CD4-positive, alpha-beta T cell treated with Interleukin-21 for 1 hour (primary cell): ENCODE measurements around the gene ACKR2.

Experiments
- DNase-seq: peaks from one replicate; pipeline ENCODE4 v3.0.0-alpha.2; 2020

ACKR2 gene

GRCh38 chr3:42809202-42809601, at the start of gene ACKR2:
Gene ACKR2, plus strand, starts transcription at chr3:42809445. Its CDS starts 55,058 bp downstream, at chr3:42864503.
- no peak for DNase-seq

GRCh38 chr3:42762046-42762724, 47.1 kb upstream of the ACKR2 start:
- no peak for DNase-seq

GRCh38 chr3:42763021-42763420, 46.2 kb upstream of the ACKR2 start:
- DNase-seq: no peak

- no peak for DNase-seq
Measured at GRCh38 chr3:42764115-42764514, 45.1 kb upstream of the ACKR2 start.

GRCh38 chr3:42764561-42765295, 44.5 kb upstream of the ACKR2 start:
- DNase-seq: no peak

- no peak for DNase-seq
Measured at GRCh38 chr3:42769477-42770131, 39.6 kb upstream of the ACKR2 start.

GRCh38 chr3:42771271-42771670, 38.0 kb upstream of the ACKR2 start:
- no peak for DNase-seq

- peak; percentile 91 for DNase-seq
Measured at GRCh38 chr3:42772670-42773408, 36.4 kb upstream of the ACKR2 start, which contains the start of gene CCDC13. Gene CCDC13, minus strand, starts transcription at chr3:42773253. Its CDS starts 14,908 bp downstream, at chr3:42758345.

GRCh38 chr3:42773409-42773751, 35.9 kb upstream of the ACKR2 start:
- no peak for DNase-seq

GRCh38 chr3:42778644-42779043, 30.6 kb upstream of the ACKR2 start:
- DNase-seq: no peak

- DNase-seq: no peak
Measured at GRCh38 chr3:42780398-42780797, 28.8 kb upstream of the ACKR2 start.

- peak; percentile 75 for DNase-seq
Measured at GRCh38 chr3:42780892-42781700, 28.1 kb upstream of the ACKR2 start.

- no peak for DNase-seq
Measured at GRCh38 chr3:42786212-42786611, 23.0 kb upstream of the ACKR2 start.

GRCh38 chr3:42786631-42787030, 22.6 kb upstream of the ACKR2 start:
- no peak for DNase-seq

- no peak for DNase-seq
Measured at GRCh38 chr3:42790714-42791229, 18.5 kb upstream of the ACKR2 start.

GRCh38 chr3:42795621-42796181, 13.5 kb upstream of the ACKR2 start:
- DNase-seq: no peak

- no peak for DNase-seq
Measured at GRCh38 chr3:42796332-42796885, 12.8 kb upstream of the ACKR2 start.

GRCh38 chr3:42799376-42799775, 9.9 kb upstream of the ACKR2 start:
- no peak for DNase-seq

- DNase-seq: no peak
Measured at GRCh38 chr3:42800251-42800650, 9.0 kb upstream of the ACKR2 start.

GRCh38 chr3:42801048-42801620, 8.1 kb upstream of the ACKR2 start:
- no peak for DNase-seq

- DNase-seq: no peak
Measured at GRCh38 chr3:42801784-42802183, 7.5 kb upstream of the ACKR2 start.
